ENCODE measurements around the gene TCEANC2.

GRCh38 chr1:54115520-54115919, 62.1 kb downstream of the TCEANC2 start:
- TF ChIP-seq CTCF (IDR thresholded peaks at IDR 0.05; ENCODE audit: low read depth, low read length, poor library complexity, severe bottlenecking), result no peak
- no peak for TF ChIP-seq EZH2phosphoT487 (IDR thresholded peaks at IDR 0.05; ENCODE audit: borderline replicate concordance, low read length)

Measured in DOHH2 (cell line).